H1 (cell line): ENCODE measurements around the gene ZP2. TPM values are rescaled to one million over a fixed set of nuclear protein-coding genes. Genes with fewer than 3 reads are reported as not detected.

Experiments
- ATF3 ChIP-seq: IDR thresholded peaks from 2 replicates; pipeline ENCODE4 v1.6.1; 2011; ENCODE audit warnings: low read depth, mild to moderate bottlenecking, low read length; ENCODE audit not compliant: insufficient read depth
- CHD1 ChIP-seq: IDR thresholded peaks from 2 replicates; pipeline ENCODE4 v1.6.1; 2012; ENCODE audit warnings: low read depth, low read length, improper control_type of control experiment
- CHD2 ChIP-seq: IDR thresholded peaks from 2 replicates; pipeline ENCODE4 v1.6.1; 2012; ENCODE audit warnings: low read length, improper control_type of control experiment
- polyA plus RNA-seq, 7 experiments: library from polyadenylated mRNA; depleted of rRNA in 3 of 7; stranded (reverse) in 5 of 7; unstranded in 2 of 7; fragments of >200 nt in 5 of 7; fragments of 200-250 nt in 2 of 7; gene quantifications; 1 replicate in 5 of 7; 2 replicates in 1 of 7; 4 replicates in 1 of 7; pipeline versions ENCODE4 v1.2.1 to v1.2.3, GENCODE V29; 2011 to 2013; ENCODE audit warnings: missing spikeins in 2 of 7, mixed read lengths in 2 of 7
- total RNA-seq: library from RNA; stranded (reverse); fragmentation: NEBNext Ultra II Directional; extraction: Animal tissue kit (Norgen Biotek cat#: 25700); gene quantifications from 2 replicates; pipeline ENCODE4 v1.2.1, GENCODE V29; 2021

The ZP2 gene
- total and polyA plus RNA-seq, 2 of the 8 experiments (the other 6 are each of a cell fraction or from before 2014, with no cell fraction given) = not detected

GRCh38 chr16:21183995-21184394, 27.4 kb downstream of the ZP2 start (continued):
- TF ChIP-seq ATF3 (no peak), CHD2 (no peak), CHD1 (no peak)
